SJCRH30 (cell line): ENCODE data around the gene ERP27. TPM values are rescaled to one million over a fixed set of nuclear protein-coding genes. Genes with fewer than 3 reads are reported as not detected.

Experiments
- DNase-seq, 2 experiments: peaks; one replicate each; pipeline ENCODE4 v3.0.0-alpha.2; 2015 to 2020
- H3K27ac ChIP-seq: fragments of 250-450 bp; sonication (Bioruptor Pico); 2 replicates; pipeline ENCODE4 v1.5.1; 2020; ENCODE audit warnings: mild to moderate bottlenecking, moderate library complexity
- H3K27me3 ChIP-seq: fragments of 250-450 bp; sonication (Bioruptor Pico); 2 replicates; pipeline ENCODE4 v1.5.1; 2020; ENCODE audit warnings: mild to moderate bottlenecking, moderate library complexity
- H3K36me3 ChIP-seq: fragments of 250-450 bp; sonication (Bioruptor Pico); 2 replicates; pipeline ENCODE4 v1.5.1; 2020; ENCODE audit warnings: mild to moderate bottlenecking, moderate library complexity
- H3K4me1 ChIP-seq: fragments of 250-450 bp; sonication (Bioruptor Pico); 2 replicates; pipeline ENCODE4 v1.5.1; 2020; ENCODE audit warnings: mild to moderate bottlenecking, moderate library complexity
- H3K4me3 ChIP-seq: fragments of 250-450 bp; sonication (Bioruptor Pico); 2 replicates; pipeline ENCODE4 v1.5.1; 2020; ENCODE audit warnings: mild to moderate bottlenecking, moderate library complexity
- H3K9me3 ChIP-seq: fragments of 250-450 bp; sonication (Bioruptor Pico); replicated peaks from 2 replicates; pipeline ENCODE4 v1.5.1; 2020; ENCODE audit warnings: mild to moderate bottlenecking, moderate library complexity
- total RNA-seq: library from RNA; depleted of rRNA; stranded (reverse); fragments of >200 nt; shearing (Covaris generic); gene quantifications from 2 replicates; pipeline ENCODE4 v1.2.3, GENCODE V29; 2014

Gene ERP27
- total RNA-seq, 1 experiment from 2014 or later = not detected

DNA sequence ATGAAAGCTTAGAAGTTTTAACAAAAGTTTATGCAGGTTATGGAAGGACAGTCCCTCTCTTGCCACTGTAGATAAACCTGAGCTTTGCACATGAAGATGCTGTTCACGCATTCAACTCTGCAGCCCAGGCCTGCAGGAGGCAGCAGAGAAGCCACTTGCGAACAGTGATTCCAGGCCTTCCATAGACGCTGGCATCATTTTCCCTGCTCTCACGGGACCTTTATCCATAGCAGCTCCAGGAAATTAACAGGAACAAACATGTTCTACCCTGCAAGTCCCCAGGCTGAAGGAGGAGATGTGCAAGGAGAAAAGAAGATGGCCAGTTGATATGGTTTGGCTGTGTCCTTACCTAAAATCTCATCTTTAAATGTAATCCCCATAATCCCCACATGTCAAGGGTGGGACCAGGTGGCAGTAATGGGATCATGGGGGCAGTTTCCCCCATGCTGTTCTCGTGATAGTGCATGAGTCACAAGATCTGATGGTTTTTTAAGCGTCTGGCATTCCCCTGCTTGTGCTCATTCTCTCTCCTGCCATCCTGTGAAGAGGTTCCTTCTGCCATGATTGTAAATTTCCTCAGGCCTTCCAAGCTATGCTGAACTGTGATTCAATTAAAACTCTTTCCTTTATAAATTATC, 2.0 kb downstream of the ERP27 start:
- H3K4me3 ChIP-seq = no peak overlapping the region

DNA sequence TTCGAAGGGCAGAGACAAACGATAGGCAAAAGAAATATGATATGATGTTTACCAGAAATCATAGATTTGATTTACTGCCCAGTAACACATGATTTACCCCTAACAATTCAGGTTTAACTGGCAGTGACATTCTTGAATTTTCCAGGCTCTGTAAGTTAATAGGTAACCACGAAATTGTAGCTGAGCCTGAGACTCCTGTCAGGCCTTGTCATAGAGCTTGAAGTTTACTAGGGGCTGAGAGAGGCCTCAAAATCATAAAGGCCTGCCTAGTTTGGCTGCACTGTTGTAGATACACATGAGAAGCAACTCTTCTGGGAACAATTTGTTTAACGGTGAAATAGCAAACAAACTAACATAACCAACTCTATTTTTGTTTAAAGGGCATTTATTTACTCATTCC, 3.3 kb downstream of the ERP27 start:
- Histone ChIP-seq H3K4me1 (no peaks in the 10 kb centered on the region), H3K27me3 (no peaks in the 10 kb centered on the region; the same call in 1 of the 2 replicates), H3K9me3 (no peaks in the 10 kb centered on the region), H3K27ac (no peak overlapping the region), H3K4me3 (no peak overlapping the region), H3K36me3 (no peaks in the 10 kb centered on the region)
- no peak for DNase-seq

More for the DNA sequence above, 2.0 kb downstream of the ERP27 start:
- Histone ChIP-seq H3K4me1 (no peaks in the 10 kb centered on the region), H3K27ac (no peak overlapping the region), H3K9me3 (no peaks in the 10 kb centered on the region), H3K36me3 (no peaks in the 10 kb centered on the region), H3K27me3 (no peaks in the 10 kb centered on the region; the same call in 1 of the 2 replicates)
- peak; percentile 8 to 13 for DNase-seq

DNA sequence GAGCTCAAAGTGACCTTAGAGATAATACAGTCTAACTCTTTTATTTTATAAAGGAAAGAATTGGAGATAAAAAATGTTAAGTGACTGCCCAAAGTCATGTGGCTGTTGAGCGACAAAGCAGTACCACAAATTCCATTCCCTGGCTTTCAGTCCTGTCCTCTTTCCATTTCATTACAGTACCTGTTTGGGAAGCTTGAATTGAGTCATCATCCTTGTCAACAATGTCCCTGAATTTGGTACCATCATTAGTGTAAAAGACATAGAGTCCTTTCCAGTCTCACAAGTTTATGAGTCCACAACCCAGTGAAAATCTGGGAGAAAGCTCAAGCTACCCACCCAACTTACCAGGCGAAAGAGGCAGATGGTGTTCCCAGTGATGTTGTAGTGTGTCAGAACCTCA, 3.8 kb downstream of the ERP27 start:
- no peak overlapping the region for H3K27ac ChIP-seq
- no peaks in the 10 kb centered on the region for H3K9me3 ChIP-seq
- no peaks in the 10 kb centered on the region; the same call in 1 of the 2 replicates for H3K27me3 ChIP-seq
- H3K4me1 ChIP-seq = no peaks in the 10 kb centered on the region
- no peak overlapping the region for H3K4me3 ChIP-seq
- no peaks in the 10 kb centered on the region for H3K36me3 ChIP-seq
- DNase-seq = no peak

DNA sequence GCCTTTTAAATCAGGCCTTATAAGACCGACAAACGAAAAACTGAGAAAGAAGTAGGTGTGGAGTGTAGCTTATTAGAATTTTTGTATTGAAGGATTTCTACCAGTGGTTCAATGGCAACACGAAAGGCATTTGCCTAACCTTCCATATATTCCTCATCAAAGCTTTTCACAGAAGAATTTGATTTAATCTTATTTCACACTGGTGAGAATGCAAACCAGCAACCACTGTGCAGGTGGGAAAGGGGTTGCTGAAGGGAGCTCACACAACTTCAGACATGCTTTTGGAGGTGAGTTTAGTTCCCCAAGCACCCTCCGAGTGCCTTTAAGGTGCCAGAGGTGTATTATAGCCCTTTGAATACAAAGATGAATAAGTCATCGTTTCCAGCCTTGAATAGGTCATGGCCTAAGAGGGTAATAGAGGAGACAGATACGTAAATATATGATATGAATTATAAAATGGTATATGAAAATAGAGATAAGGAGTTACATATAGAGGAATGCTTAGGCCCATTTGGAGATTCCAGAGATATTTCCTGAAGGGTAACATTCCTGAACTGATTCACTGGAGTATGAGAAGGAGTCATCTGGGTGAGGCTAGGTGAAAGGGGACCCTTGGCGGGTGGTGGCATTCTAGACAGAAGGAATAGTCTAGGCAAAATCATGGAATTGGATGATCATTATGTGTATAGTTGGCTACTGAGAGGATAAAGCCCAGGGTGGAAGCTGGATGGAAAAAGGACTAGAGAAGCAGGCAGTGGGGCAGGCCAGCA, 6.4 kb downstream of the ERP27 start:
- Histone ChIP-seq H3K4me1 (0 out of 2 replicates have a peak, but pooled peaks cover 3% of the 10 kb centered on the region), H3K27me3 (no peaks in the 10 kb centered on the region; the same call in 1 of the 2 replicates), H3K27ac (no peak overlapping the region), H3K4me3 (no peak overlapping the region), H3K36me3 (no peaks in the 10 kb centered on the region), H3K9me3 (no peaks in the 10 kb centered on the region)
- no peak for DNase-seq

DNA sequence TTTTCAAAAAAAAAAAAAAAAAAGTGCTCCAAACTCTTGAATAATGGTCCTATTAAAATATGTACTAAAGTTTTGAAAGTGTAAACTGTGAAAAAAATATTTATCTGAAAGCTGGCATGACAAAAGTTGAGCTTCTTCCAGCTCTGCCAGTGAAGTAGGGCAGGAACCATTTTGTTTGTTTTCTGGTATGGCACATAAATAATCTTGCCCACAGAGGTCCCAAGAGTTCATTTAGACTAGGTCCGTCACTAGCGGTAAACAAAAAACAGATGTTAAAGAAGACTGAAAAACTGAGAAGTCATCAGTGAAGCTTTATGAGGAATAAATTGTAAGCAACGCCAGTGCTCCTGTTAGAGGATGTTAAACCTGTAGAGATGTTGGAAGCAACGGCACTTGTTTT, 7.0 kb downstream of the ERP27 start:
- Histone ChIP-seq H3K36me3 (no peaks in the 10 kb centered on the region), H3K4me3 (no peak overlapping the region), H3K27me3 (no peaks in the 10 kb centered on the region; the same call in 1 of the 2 replicates), H3K27ac (no peak overlapping the region), H3K4me1 (0 out of 2 replicates have a peak, but pooled peaks cover 3% of the 10 kb centered on the region), H3K9me3 (no peaks in the 10 kb centered on the region)
- no peak for DNase-seq

DNA sequence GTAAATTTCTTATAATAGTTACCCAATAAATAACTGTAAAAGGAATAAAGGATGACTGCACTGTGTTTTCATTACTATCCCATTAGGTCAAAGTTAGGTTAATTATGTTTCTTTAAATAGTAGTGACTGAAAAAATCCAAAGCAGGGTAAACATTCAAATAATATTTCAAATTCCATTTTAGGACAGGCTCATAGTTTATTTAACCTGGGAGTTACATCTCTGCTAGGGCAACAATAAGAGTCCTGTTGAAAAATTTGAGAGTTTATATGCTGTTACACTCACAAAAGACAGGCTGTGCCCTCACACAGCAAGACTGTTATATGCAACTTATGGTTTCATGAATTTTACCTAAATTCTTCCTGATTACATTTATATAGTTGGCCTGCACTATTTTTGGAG, 8.0 kb downstream of the ERP27 start:
- H3K4me3 ChIP-seq = no peak overlapping the region
- H3K4me1 ChIP-seq = 0 out of 2 replicates have a peak, but pooled peaks cover 3% of the 10 kb centered on the region
- no peaks in the 10 kb centered on the region for H3K36me3 ChIP-seq
- H3K9me3 ChIP-seq = no peaks in the 10 kb centered on the region
- no peaks in the 10 kb centered on the region; the same call in 1 of the 2 replicates for H3K27me3 ChIP-seq
- no peak for DNase-seq
- H3K27ac ChIP-seq = no peak overlapping the region

DNA sequence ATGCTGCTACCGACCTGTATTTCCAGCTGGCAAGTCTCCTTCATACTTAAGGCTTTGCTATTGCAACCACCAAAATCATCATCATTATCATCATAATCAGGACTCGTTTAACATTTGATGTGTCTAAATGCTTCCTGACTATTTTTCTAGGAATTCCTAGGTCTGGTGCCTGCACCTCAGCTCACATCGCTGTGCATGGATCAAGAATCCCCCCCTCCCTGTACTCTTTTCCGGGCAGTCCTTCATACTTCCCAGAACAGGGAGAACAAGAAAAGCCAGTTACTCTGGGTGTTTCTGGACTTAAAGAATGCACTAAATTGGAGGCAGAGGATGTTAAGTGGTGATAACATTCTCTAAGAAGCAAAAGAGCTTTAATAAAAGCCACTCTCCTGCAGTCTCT, 9.4 kb downstream of the ERP27 start:
- no peaks in the 10 kb centered on the region for H3K9me3 ChIP-seq
- no peak for DNase-seq
- H3K4me1 ChIP-seq = 0 out of 2 replicates have a peak, but pooled peaks cover 3% of the 10 kb centered on the region
- no peak overlapping the region for H3K27ac ChIP-seq
- no peaks in the 10 kb centered on the region; the same call in 1 of the 2 replicates for H3K27me3 ChIP-seq
- no peaks in the 10 kb centered on the region for H3K36me3 ChIP-seq
- no peak overlapping the region for H3K4me3 ChIP-seq

DNA sequence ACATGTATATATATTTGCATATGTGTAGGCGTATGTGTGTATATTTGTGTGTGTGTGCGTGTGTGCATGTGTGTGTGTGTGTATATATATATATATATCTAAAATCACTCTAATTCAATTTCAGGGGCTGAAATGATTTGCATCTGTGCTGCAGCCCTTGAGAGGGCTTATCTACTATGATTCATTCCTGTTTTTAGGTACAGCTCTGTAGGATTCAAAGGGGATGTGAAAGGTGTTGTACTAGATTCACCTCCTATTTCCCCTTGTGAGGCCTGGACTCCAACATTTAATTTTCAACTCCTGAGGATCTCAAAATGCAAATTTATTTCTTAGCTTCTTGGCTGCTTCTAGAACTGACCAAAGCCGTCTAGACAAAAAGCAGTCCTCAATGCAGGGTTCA, 11.1 kb downstream of the ERP27 start:
- Histone ChIP-seq H3K4me1 (0 out of 2 replicates have a peak, but pooled peaks cover 3% of the 10 kb centered on the region), H3K27me3 (no peaks in the 10 kb centered on the region)
- no peak for DNase-seq

DNA sequence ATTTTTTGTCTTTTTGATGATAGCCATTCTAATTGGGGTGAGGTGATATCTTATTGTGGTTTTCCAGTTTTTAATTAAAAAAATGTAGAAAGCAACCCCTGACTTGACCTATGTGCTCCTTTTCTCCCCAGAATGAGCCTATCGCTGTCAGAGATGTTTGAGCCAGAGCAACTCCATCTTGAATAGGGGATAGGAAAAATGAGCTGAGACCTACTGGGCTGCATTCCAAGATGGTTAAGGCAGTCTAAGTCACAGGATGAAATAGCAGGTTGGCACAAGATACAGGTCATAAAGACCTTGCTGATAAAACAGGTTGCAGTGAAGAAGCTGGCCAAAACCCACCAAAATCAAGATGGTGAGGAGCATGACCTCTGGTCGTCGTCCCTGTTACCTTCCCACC, 13.8 kb downstream of the ERP27 start:
- Histone ChIP-seq H3K9me3 (no peaks in the 10 kb centered on the region), H3K4me3 (no peak overlapping the region), H3K4me1 (0 out of 2 replicates have a peak, but pooled peaks cover 3% of the 10 kb centered on the region), H3K36me3 (no peaks in the 10 kb centered on the region), H3K27ac (no peak overlapping the region), H3K27me3 (no peaks in the 10 kb centered on the region)
- no peak for DNase-seq

More for the DNA sequence above, 11.1 kb downstream of the ERP27 start:
- H3K4me3 ChIP-seq = no peak overlapping the region
- H3K36me3 ChIP-seq = no peaks in the 10 kb centered on the region
- no peak overlapping the region for H3K27ac ChIP-seq
- H3K9me3 ChIP-seq = no peaks in the 10 kb centered on the region

DNA sequence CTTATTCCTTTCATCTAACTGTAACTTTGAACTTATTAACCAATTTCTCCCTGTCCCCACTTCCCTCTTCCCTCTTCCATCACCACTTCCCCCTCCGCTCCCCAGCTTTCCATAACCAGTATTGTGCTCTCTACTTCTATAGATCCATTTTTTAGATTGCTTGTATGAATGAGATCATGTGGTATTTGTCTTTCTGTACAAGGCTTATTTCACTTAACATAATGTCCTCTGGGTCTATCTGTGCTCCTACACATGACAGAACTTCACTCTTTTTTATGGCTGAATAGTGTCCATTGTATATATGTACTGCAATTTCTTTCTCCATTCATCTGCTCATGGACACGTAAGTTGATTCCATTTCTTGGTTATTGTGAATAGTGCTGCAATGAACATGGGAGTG, 14.4 kb downstream of the ERP27 start:
- H3K4me1 ChIP-seq = no peaks in the 10 kb centered on the region
- no peak overlapping the region for H3K27ac ChIP-seq

DNA sequence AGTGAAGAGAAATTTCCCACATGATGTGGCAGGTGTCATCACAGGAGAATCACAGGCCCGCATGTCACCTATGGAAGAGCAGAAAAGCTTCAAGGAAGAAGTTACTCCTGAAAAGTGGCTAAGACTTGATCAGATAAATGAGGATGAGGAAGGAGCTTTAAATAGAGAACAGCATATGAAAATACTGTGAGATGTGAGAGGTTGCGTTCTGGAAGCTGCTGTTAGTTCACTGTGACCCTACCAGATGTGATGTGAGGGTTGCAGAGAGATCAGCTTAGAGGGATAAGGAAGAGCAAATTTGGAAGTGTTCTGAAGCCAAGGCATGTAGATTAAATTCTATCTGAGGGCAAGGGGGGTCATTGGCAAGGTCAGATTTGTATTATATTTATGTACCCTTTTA, 17.1 kb downstream of the ERP27 start:
- no peak overlapping the region for H3K27ac ChIP-seq
- no peaks in the 10 kb centered on the region for H3K9me3 ChIP-seq
- no peaks in the 10 kb centered on the region for H3K36me3 ChIP-seq
- H3K27me3 ChIP-seq = no peaks in the 10 kb centered on the region
- DNase-seq = no peak
- H3K4me1 ChIP-seq = no peaks in the 10 kb centered on the region
- H3K4me3 ChIP-seq = no peak overlapping the region

More for the DNA sequence above, 14.4 kb downstream of the ERP27 start:
- H3K36me3 ChIP-seq = no peaks in the 10 kb centered on the region
- DNase-seq = no peak
- H3K27me3 ChIP-seq = no peaks in the 10 kb centered on the region
- H3K4me3 ChIP-seq = no peak overlapping the region
- no peaks in the 10 kb centered on the region for H3K9me3 ChIP-seq

DNA sequence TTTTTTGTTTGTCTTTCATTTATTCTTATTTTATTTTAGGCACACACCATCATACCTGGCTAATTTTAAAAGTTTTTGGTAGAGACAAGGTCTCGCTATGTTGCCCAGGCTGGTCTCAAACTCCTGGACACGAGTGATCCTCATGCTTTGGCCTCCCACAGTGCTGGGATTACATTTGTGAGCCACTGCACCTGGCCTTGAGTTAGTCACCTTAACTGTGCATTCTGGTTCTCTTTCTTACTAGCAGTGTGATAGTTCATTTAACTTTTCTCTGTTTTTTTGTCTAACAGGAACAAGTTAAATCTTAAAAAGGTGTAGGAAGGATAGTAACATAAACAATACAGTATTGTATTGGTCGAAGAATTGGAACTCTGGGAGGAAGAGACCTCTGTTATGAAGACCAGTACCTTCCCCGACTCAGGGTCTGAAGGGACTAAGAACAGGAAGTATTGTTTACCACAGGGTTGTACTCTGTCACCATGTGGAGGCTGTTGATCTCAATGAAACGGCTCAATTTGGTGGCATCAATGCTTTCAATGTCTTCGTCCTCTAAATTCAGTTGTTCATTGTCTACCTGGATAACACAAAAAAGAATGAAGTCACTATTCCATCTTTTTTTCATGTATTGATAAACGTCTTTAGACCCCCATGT, 17.7 kb downstream of the ERP27 start:
- DNase-seq = no peak
- Histone ChIP-seq H3K4me3 (no peak overlapping the region), H3K27ac (no peak overlapping the region), H3K4me1 (no peaks in the 10 kb centered on the region; the same call in 1 of the 2 replicates), H3K36me3 (no peaks in the 10 kb centered on the region), H3K9me3 (no peaks in the 10 kb centered on the region), H3K27me3 (no peaks in the 10 kb centered on the region)

DNA sequence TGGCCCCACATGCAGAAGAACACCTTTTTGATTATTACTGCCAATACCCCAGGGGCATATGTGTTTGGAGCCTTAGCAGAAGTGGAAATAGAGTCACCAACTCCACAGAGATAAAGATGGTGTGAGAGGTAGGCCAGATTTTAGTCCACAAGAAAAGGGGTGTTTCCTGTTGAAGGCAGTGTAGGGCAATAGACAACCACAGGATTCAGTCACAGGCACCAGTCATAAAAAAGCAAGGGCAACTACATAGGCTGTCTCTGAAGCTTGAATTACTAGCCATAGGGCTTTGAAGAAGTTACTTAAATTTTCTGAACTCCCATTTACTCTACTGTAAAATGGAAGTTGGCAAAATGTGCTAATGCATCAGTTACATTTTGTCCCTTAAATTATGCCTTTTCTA, 18.9 kb downstream of the ERP27 start:
- Histone ChIP-seq H3K27me3 (no peaks in the 10 kb centered on the region), H3K36me3 (no peaks in the 10 kb centered on the region), H3K9me3 (no peaks in the 10 kb centered on the region), H3K4me3 (no peak overlapping the region), H3K27ac (no peak overlapping the region), H3K4me1 (peaks cover 4% of the 10 kb centered on the region)
- DNase-seq = no peak

DNA sequence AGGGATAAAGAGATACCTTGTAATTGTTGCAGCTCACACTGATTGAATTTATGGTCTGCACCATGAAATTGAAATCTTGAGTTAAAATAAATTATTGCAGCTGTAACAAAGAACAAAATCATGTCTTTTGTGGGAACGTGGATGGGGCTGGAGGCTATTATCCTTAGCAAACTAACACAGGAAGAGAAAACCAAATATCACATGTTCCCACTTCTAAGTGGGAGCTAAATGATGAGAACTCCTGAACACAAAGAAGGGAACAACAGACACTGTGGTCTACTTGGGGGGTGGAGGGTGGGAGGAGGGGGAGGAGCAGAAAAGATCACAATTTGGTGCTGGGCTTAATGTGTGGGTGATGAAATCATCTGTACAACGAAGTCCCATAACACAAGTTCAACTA, 22.6 kb downstream of the ERP27 start:
- H3K36me3 ChIP-seq = no peaks in the 10 kb centered on the region
- H3K9me3 ChIP-seq = no peaks in the 10 kb centered on the region
- peak in 1 of 2 experiments; percentile 35 for DNase-seq
- H3K27ac ChIP-seq = no peak overlapping the region
- peaks cover 13% of the 10 kb centered on the region for H3K4me1 ChIP-seq
- H3K27me3 ChIP-seq = no peaks in the 10 kb centered on the region
- H3K4me3 ChIP-seq = no peak overlapping the region

DNA sequence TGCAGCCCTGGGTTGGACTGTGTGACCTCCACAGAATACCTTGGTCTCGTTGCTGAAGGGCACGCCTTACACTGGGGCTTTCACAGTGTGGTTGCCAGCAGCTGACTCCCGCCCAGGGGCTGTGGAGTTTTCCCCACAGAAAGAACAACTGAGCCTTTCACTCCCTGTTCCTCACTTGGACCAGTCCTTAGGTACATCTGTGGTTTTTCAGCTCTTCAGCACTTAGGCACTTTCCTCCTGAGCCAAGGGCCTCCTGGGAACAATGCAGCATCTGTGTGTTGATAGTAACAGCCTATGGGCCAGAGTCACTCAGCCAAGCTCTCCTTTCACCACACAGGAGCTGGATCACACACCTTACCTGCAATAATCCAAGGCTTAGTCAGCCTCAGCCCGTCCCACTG, 25.0 kb downstream of the ERP27 start:
- peak overlapping the region; percentile 21 for H3K27ac ChIP-seq
- no peaks in the 10 kb centered on the region for H3K9me3 ChIP-seq
- H3K27me3 ChIP-seq = no peaks in the 10 kb centered on the region
- no peaks in the 10 kb centered on the region for H3K36me3 ChIP-seq
- H3K4me1 ChIP-seq = peaks cover 13% of the 10 kb centered on the region
- peak; percentile 80 to 91 for DNase-seq
- no peak overlapping the region for H3K4me3 ChIP-seq
